Liver (tissue), 9 donors: ENCODE measurements around the gene ZSWIM7. TPM values are rescaled to one million over a fixed set of nuclear protein-coding genes. Genes with fewer than 3 reads are reported as not detected.

Source experiments
- DNase-seq: peaks from one replicate; pipeline ENCODE4 v3.0.0-alpha.2; 2017; ENCODE audit warnings: low spot score
- H3K27ac ChIP-seq, 2 donors: one replicate each; pipeline ENCODE4 v1.7.0; 2013; ENCODE audit warnings: inconsistent platforms in 2 of 2, low read length in 2 of 2, control low read depth in 1 of 2, low read depth in 1 of 2, mild to moderate bottlenecking in 1 of 2
- H3K27me3 ChIP-seq, 4 donors: one replicate each; pipeline versions ENCODE4 v1.6.1 to v1.7.0; 2013; ENCODE audit warnings: low read length in 3 of 4, inconsistent platforms in 1 of 4, mild to moderate bottlenecking in 1 of 4, moderate library complexity in 1 of 4; ENCODE audit not compliant: control insufficient read depth in 4 of 4, insufficient read depth in 4 of 4
- H3K36me3 ChIP-seq, 4 donors: one replicate each; pipeline versions ENCODE4 v1.6.1 to v1.7.0; 2013; ENCODE audit warnings: low read length in 3 of 4, mild to moderate bottlenecking in 3 of 4, low read depth in 1 of 4, moderate library complexity in 1 of 4; ENCODE audit not compliant: control insufficient read depth in 4 of 4, insufficient read depth in 3 of 4
- H3K4me1 ChIP-seq, 4 donors: one replicate each; pipeline versions ENCODE4 v1.6.1 to v1.7.0; 2013; ENCODE audit warnings: low read length in 3 of 4, mild to moderate bottlenecking in 3 of 4, moderate library complexity in 1 of 4; ENCODE audit not compliant: control insufficient read depth in 4 of 4, insufficient read depth in 4 of 4
- H3K4me3 ChIP-seq, 3 donors: one replicate each; pipeline versions ENCODE4 v1.6.1 to v1.7.0; 2013; ENCODE audit warnings: low read length in 3 of 3, control low read depth in 1 of 3, low read depth in 1 of 3, mild to moderate bottlenecking in 1 of 3
- H3K9ac ChIP-seq, 2 donors: one replicate each; pipeline ENCODE4 v1.7.0; 2013; ENCODE audit warnings: low read length in 2 of 2, mild to moderate bottlenecking in 2 of 2, moderate library complexity in 2 of 2, control low read depth in 1 of 2, low read depth in 1 of 2
- H3K9me3 ChIP-seq, 4 donors: one replicate each; pipeline versions ENCODE4 v1.6.1 to v1.7.0; 2013; ENCODE audit warnings: low read length in 3 of 4; ENCODE audit not compliant: control insufficient read depth in 4 of 4
- ATF3 ChIP-seq: IDR thresholded peaks from 2 replicates; pipeline ENCODE4 v1.6.1; 2016; ENCODE audit warnings: antibody characterized with exemption
- CTCF ChIP-seq: fragments of 150-350 bp; IDR thresholded peaks from 2 replicates; pipeline ENCODE4 v1.5.1; 2017; ENCODE audit warnings: improper control_type of control experiment, low read depth, low read length; ENCODE audit not compliant: missing input control
- EGR1 ChIP-seq, 2 donors: IDR thresholded peaks; 2 replicates each; pipeline ENCODE4 v1.6.1; 2016 to 2018; ENCODE audit warnings: antibody characterized with exemption in 2 of 2, low read depth in 2 of 2
- FOXA2 ChIP-seq: IDR thresholded peaks from 2 replicates; pipeline ENCODE4 v1.6.1; 2016; ENCODE audit warnings: antibody characterized with exemption
- GABPA ChIP-seq, 2 donors: IDR thresholded peaks in 1 of 2; conservative IDR thresholded peaks in 1 of 2; 2 replicates each; pipeline ENCODE4 v1.6.1; 2016; ENCODE audit warnings: antibody characterized with exemption in 2 of 2, mild to moderate bottlenecking in 1 of 2, moderate library complexity in 1 of 2
- HNF4A ChIP-seq, 2 donors: conservative IDR thresholded peaks; 2 replicates each; pipeline ENCODE4 v1.6.1; 2016; ENCODE audit warnings: antibody characterized with exemption in 2 of 2, mild to moderate bottlenecking in 2 of 2
- HNF4G ChIP-seq: IDR thresholded peaks from 2 replicates; pipeline ENCODE4 v1.6.1; 2016; ENCODE audit warnings: antibody characterized with exemption
- RAD21 ChIP-seq, 2 donors: IDR thresholded peaks; 2 replicates each; pipeline ENCODE4 v1.6.1; 2016; ENCODE audit warnings: antibody characterized with exemption in 2 of 2, mild to moderate bottlenecking in 2 of 2
- RXRA ChIP-seq, 2 donors: IDR thresholded peaks; 2 replicates each; pipeline ENCODE4 v1.6.1; 2017 to 2018; ENCODE audit warnings: antibody characterized with exemption in 2 of 2, mild to moderate bottlenecking in 1 of 2
- SP1 ChIP-seq: IDR thresholded peaks from 2 replicates; pipeline ENCODE4 v1.6.1; 2018; ENCODE audit warnings: antibody characterized with exemption, mild to moderate bottlenecking
- YY1 ChIP-seq: IDR thresholded peaks from 2 replicates; pipeline ENCODE4 v1.6.1; 2016; ENCODE audit warnings: antibody characterized with exemption, mild to moderate bottlenecking
- ZBTB33 ChIP-seq: IDR thresholded peaks from 2 replicates; pipeline ENCODE4 v1.6.1; 2016; ENCODE audit warnings: antibody characterized with exemption
- WGBS: extraction: QIAGEN DNeasy Blood & Tissue Kit; methylation state at CpG from one replicate; pipeline ENCODE4 v1.1.7; 2013; 5-methylcytosine and 5-hydroxymethylcytosine counted together
- polyA plus RNA-seq, 2 donors: library from polyadenylated mRNA; stranded (reverse) in 1 of 2; unstranded in 1 of 2; fragments of 200-250 nt in 1 of 2; fragments of >200 nt in 1 of 2; fragmentation: Nextera tagmentation in 1 of 2; extraction: Ambion mirVana in 1 of 2; gene quantifications; one replicate each; pipeline versions ENCODE4 v1.2.1 to v1.2.3, GENCODE V29; 2013 to 2015
- total RNA-seq, 2 donors: library from RNA; depleted of rRNA; stranded (reverse); fragments of >200 nt; gene quantifications; one replicate each; pipeline ENCODE4 v1.2.3, GENCODE V29; 2014
- TF ChIP-seq, protein P1 (sequence below): IDR thresholded peaks from 2 replicates; pipeline ENCODE4 v1.6.1; 2016; ENCODE audit warnings: antibody characterized with exemption, mild to moderate bottlenecking
- donor health status: healthy.
- donor health status: healthy.
- donor health status: healthy.
- donor health status: healthy.
- donor health status: healthy.

Gene ZSWIM7
- total and polyA plus RNA-seq, 4 donors: 7.1 to 27.0 (median 13.8) TPM

GRCh38 chr17:15967706-15968399 is 31.7 kb downstream of the ZSWIM7 start:
- H3K36me3 ChIP-seq: no peaks in the 10 kb centered on the region
- TF ChIP-seq ATF3 (no peak), HNF4A (conservative IDR thresholded peaks at IDR 0.05) (peak; percentile 58 to 70), ZBTB33 (no peak), GABPA (IDR thresholded peaks at IDR 0.05 in 1 of 2, conservative IDR thresholded peaks at IDR 0.05 in 1 of 2) (no peak), EGR1 (IDR thresholded peaks at IDR 0.05; ENCODE audit: low read depth in 2 of 2) (no peak), RXRA (IDR thresholded peaks at IDR 0.05) (peak in 1 of 2 donors; percentile 15)
- H3K4me3 ChIP-seq: no peak overlapping the region
- 78% methylated on average over 11 of the region's 11 CpGs for WGBS
- no peaks in the 10 kb centered on the region for H3K27me3 ChIP-seq
- no peak for DNase-seq
- peaks cover 3 to 11% (median 7%) of the 10 kb centered on the region in 4 donors for H3K4me1 ChIP-seq
- no peak overlapping the region for H3K27ac ChIP-seq
- no peak overlapping the region for H3K9ac ChIP-seq
- no peaks in the 10 kb centered on the region for H3K9me3 ChIP-seq

DNA sequence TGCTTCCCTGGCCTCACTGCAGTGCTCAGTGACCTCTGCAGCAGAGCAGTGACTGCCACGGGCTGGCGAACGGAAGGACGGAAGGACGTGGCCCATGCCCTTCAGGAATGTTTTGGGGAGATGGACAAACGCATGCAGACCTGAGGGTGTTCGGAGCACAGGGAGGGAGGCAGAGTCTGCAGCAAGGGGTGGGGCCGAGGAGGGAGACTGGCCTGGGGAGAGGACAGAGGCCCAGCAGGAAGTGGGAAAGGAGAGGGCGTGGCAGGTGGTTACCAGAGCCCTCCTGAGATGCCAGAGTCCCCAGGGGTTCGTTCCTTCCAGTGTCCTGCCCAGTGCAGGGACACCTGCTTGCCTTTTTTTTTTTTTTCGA is 32.6 kb downstream of the ZSWIM7 start:
- no peaks in the 10 kb centered on the region for H3K36me3 ChIP-seq
- no peak for DNase-seq
- 72% methylated on average over 11 of the region's 11 CpGs for WGBS
- H3K9me3 ChIP-seq: no peaks in the 10 kb centered on the region
- no peak overlapping the region for H3K4me3 ChIP-seq
- H3K27me3 ChIP-seq: no peaks in the 10 kb centered on the region
- no peak overlapping the region for H3K27ac ChIP-seq
- peaks cover 3 to 11% (median 7%) of the 10 kb centered on the region in 4 donors for H3K4me1 ChIP-seq
- TF ChIP-seq EGR1 (IDR thresholded peaks at IDR 0.05; ENCODE audit: low read depth in 2 of 2) (no peak), HNF4A (conservative IDR thresholded peaks at IDR 0.05) (no peak), FOXA2 (no peak), CTCF (no peak), SP1 (no peak), HNF4G (no peak), RXRA (IDR thresholded peaks at IDR 0.05) (no peak), YY1 (no peak), RAD21 (IDR thresholded peaks at IDR 0.05) (no peak)
- TF ChIP-seq, protein P1, sequence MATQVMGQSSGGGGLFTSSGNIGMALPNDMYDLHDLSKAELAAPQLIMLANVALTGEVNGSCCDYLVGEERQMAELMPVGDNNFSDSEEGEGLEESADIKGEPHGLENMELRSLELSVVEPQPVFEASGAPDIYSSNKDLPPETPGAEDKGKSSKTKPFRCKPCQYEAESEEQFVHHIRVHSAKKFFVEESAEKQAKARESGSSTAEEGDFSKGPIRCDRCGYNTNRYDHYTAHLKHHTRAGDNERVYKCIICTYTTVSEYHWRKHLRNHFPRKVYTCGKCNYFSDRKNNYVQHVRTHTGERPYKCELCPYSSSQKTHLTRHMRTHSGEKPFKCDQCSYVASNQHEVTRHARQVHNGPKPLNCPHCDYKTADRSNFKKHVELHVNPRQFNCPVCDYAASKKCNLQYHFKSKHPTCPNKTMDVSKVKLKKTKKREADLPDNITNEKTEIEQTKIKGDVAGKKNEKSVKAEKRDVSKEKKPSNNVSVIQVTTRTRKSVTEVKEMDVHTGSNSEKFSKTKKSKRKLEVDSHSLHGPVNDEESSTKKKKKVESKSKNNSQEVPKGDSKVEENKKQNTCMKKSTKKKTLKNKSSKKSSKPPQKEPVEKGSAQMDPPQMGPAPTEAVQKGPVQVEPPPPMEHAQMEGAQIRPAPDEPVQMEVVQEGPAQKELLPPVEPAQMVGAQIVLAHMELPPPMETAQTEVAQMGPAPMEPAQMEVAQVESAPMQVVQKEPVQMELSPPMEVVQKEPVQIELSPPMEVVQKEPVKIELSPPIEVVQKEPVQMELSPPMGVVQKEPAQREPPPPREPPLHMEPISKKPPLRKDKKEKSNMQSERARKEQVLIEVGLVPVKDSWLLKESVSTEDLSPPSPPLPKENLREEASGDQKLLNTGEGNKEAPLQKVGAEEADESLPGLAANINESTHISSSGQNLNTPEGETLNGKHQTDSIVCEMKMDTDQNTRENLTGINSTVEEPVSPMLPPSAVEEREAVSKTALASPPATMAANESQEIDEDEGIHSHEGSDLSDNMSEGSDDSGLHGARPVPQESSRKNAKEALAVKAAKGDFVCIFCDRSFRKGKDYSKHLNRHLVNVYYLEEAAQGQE: no peak
- no peak overlapping the region for H3K9ac ChIP-seq
